NCI-H460 (cell line): ENCODE results near the gene PCSK7. TPM values are rescaled to one million over a fixed set of nuclear protein-coding genes. Genes with fewer than 3 reads are reported as not detected.

ENCODE experiments used
- DNase-seq: peaks from one replicate; pipeline ENCODE4 v3.0.0-alpha.2; 2016; ENCODE audit warnings: low read depth; ENCODE audit errors: extremely low read depth
- small RNA-seq, 2 experiments: library from RNA; depleted of rRNA; stranded (forward); fragments of <200 nt; gene quantifications; one replicate each; pipeline ENCODE3, GENCODE V24; 2014
- total RNA-seq: library from RNA; depleted of rRNA; stranded (reverse); fragments of >200 nt; shearing (Covaris generic); gene quantifications from 2 replicates; pipeline ENCODE4 v1.2.3, GENCODE V29; 2014; rRNA removed

The PCSK7 gene
- total RNA-seq, 1 experiment from 2014 or later = 9.6 TPM

DNA sequence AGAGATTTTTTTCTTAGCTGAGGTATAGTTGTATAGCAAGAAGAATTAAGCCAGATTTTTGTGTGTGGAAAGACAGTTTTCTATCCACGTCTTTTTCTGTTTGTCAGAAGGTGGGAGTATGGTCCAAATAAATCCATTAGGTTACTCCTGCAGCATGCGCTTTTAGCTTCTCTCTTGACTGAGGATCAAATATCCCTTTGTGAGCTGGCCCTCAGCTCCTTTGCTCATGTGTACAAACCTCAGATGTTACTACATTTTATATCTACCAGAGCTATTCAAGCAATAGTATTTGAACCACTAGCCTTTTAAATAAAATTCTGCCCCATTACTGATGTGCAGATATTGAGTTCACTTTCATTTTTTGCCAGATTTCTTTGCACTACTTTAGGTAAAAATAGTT, 62.1 kb downstream of the PCSK7 start:
- DNase-seq = no peak

DNA sequence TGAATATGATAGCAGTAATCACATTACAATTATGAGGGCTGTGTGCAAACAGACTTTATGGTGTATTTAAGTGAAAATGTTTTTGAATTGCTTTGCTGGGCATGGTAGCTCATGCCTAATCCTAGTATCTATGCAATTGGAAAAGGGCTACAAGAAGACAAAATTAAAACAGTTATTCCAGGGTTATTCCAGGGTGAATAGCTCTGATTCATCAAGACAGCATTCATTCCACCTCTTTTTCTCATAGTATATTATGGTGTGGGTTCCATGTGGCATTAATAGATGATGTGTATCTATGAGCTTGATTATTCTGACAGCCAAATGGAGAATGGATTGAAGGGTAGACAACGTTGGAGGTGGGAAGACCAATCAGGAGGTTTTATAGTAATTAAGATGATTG, 65.4 kb downstream of the PCSK7 start:
- no peak for DNase-seq

DNA sequence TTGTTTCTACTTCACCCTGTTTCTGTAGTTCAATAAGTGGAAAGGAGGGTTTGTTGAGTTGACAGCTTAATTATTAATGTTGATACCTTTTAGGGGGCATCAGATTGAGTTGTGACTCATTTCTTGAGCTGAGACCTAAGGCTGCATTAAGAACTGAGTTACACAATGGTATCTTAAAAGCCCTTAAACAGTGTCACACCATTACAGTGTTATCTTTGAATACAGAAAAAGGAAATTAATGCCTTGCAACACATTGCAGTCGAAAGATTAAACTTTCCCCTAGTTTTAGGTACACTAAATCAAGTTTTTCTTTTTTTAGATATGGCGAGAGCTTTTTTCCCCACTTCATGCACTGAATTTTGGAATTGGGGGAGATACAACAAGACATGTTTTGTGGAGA, 71.0 kb downstream of the PCSK7 start:
- no peak for DNase-seq

DNA sequence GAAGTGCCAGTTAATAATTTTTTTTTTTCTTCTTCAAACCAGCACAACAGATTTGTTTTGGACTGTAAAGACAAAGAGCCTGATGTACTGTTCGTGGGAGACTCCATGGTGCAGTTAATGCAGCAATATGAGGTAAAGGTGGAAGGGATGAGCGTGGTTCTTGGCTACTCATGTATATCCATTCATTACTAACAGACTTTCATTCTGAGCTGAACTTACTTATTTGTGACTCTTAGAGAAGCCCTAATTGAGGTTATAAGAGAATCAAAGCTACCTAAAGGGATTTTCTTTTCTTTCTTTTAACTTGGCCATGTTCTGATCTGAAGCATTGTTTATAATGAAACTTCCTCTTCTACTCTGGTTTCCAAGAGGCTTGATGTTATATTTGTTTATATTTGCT, 72.0 kb downstream of the PCSK7 start:
- no peak for DNase-seq

DNA sequence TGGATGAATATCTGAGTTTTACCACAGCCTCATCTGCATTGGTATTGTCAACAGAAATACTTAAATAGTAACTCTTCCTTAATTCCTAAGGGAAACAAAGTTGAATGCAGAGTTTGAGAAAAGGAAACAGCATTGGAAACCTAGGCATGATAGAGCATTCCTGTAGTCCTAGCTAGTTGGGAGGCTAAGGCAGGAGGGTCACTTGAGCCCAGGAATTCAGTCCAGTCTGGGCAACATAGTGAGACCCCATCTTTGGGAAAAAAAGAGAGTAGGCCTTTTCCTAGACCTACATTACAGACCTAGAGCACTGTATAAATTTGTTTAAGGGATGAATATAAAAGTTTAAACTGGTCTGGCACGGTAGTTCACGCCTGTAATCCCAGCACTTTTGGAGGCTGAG, 74.4 kb downstream of the PCSK7 start:
- no peak for DNase-seq

DNA sequence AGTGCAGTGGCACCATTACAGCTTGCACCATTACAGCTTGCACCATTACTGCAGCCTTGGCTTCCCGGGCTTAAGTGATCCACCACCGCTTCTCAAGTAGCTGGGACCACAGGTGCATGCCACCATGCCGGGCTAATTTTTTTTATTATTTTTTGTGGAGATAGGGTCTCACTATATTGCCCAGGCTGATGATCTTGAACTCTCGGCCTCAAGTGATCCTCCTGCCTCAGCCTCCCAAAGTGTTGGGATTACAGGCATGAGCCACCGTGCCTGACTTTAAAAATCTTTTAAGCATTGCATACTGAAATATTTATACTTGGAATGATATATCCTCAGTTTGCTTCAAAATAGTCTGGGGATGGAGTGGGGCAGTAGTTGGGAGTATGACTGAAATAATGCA, 77.4 kb downstream of the PCSK7 start:
- DNase-seq = no peak

Small RNA genes lying within 50 kb of the gene (small RNA-seq; reads per million reads assigned to genes)
- gene RF00564 = 0 reads per million in 2 experiments

Other genes with a start within 250 kb of the PCSK7 start
- gene SIK3, start 133.6 kb downstream of the PCSK7 start, total RNA-seq = 7.0 and 7.6 TPM in 2 replicates
- 87.8 and 97.4 TPM in 2 replicates for gene PAFAH1B2, start 87.8 kb downstream of the PCSK7 start, total RNA-seq
- gene SIDT2, start 53.3 kb downstream of the PCSK7 start, total RNA-seq = 10.2 and 10.7 TPM in 2 replicates
- 1.8 and 2.3 TPM in 2 replicates for gene TAGLN, start 32.7 kb downstream of the PCSK7 start, total RNA-seq
- 10.9 and 12.3 TPM in 2 replicates for gene RNF214, start 598 bp upstream of the PCSK7 start, total RNA-seq
- gene BACE1-AS, start 59.3 kb upstream of the PCSK7 start, total RNA-seq = 4.8 and 5.3 TPM in 2 replicates
- 6.0 and 6.6 TPM in 2 replicates for gene BACE1, start 84.2 kb upstream of the PCSK7 start, total RNA-seq
- 22.4 and 30.3 TPM in 2 replicates for gene CEP164, start 95.8 kb upstream of the PCSK7 start, total RNA-seq